ENCODE data around the gene DIPK2A. TPM values are rescaled to one million over a fixed set of nuclear protein-coding genes. Genes with fewer than 3 reads are reported as not detected.

The DIPK2A gene
- total RNA-seq: 10 to 100 TPM; 19.3 to 58.8 TPM

- H3K36me3 ChIP-seq: no peaks in the 10 kb centered on the region
- peak within 1 kb of the TSS; percentile 97 to 98 for H3K27ac ChIP-seq
- intact Hi-C loops (cut with DNase I): loop anchor here (10.0 kb wide), 1 partner anchor 803 kb away; no protein-coding TSS in a partner anchor
- no peaks in the 10 kb centered on the region for H3K27me3 ChIP-seq (replicated peaks; ENCODE audit: insufficient read depth)
- peak within 1 kb of the TSS; percentile 74 to 78 for H3K4me3 ChIP-seq
- peak; percentile 94 for DNase-seq (ENCODE audit: low spot score)
- no peak for TF ChIP-seq CTCF (IDR thresholded peaks at IDR 0.05)
- TF ChIP-seq POLR2A (IDR thresholded peaks at IDR 0.05): peak; percentile 94
- TF ChIP-seq POLR2AphosphoS5 (IDR thresholded peaks at IDR 0.05): peak; percentile 90
- no peaks in the 10 kb centered on the region for H3K9me3 ChIP-seq
- no peaks in the 10 kb centered on the region for H3K4me1 ChIP-seq (replicated peaks)
- WGBS: under 1% methylated on average over 71 of the region's 71 CpGs
Measured at GRCh38 chr3:143971359-143972154, at the start of gene DIPK2A. Gene DIPK2A (plus strand): TSS chr3:143971823. CDS start chr3:143972333, 510 bp downstream.

- intact Hi-C loops (cut with DNase I): no loop called here
- H3K9me3 ChIP-seq: no peaks in the 10 kb centered on the region
- no peaks in the 10 kb centered on the region for H3K4me1 ChIP-seq (replicated peaks)
- no peak overlapping the region for H3K4me3 ChIP-seq
- no peak for DNase-seq (ENCODE audit: low spot score)
- no peaks in the 10 kb centered on the region for H3K36me3 ChIP-seq
- no peak overlapping the region for H3K27ac ChIP-seq
- WGBS: 90% methylated on average over 9 of the region's 9 CpGs
- H3K27me3 ChIP-seq (replicated peaks; ENCODE audit: insufficient read depth): no peaks in the 10 kb centered on the region
- TF ChIP-seq POLR2AphosphoS5 (IDR thresholded peaks at IDR 0.05) (no peak), POLR2A (IDR thresholded peaks at IDR 0.05) (no peak), CTCF (IDR thresholded peaks at IDR 0.05) (no peak)
Measured at GRCh38 chr3:143924522-143925285, 46.9 kb upstream of the DIPK2A start.

GRCh38 chr3:143928056-143928455 is 43.6 kb upstream of the DIPK2A start:
- Histone ChIP-seq H3K27me3 (replicated peaks; ENCODE audit: insufficient read depth) (no peaks in the 10 kb centered on the region), H3K4me1 (replicated peaks) (no peaks in the 10 kb centered on the region), H3K4me3 (no peak overlapping the region), H3K9me3 (no peaks in the 10 kb centered on the region), H3K36me3 (no peaks in the 10 kb centered on the region), H3K27ac (no peak overlapping the region)
- TF ChIP-seq POLR2AphosphoS5 (IDR thresholded peaks at IDR 0.05) (no peak), CTCF (IDR thresholded peaks at IDR 0.05) (no peak), POLR2A (IDR thresholded peaks at IDR 0.05) (no peak)
- 91% methylated on average over 1 of the region's 1 CpG for WGBS
- DNase-seq (ENCODE audit: low spot score): no peak
- intact Hi-C loops (cut with DNase I): no loop called here

GRCh38 chr3:143928541-143929255 is 42.9 kb upstream of the DIPK2A start:
- intact Hi-C loops (cut with DNase I): no loop called here
- H3K27ac ChIP-seq: no peak overlapping the region
- H3K27me3 ChIP-seq (replicated peaks; ENCODE audit: insufficient read depth): no peaks in the 10 kb centered on the region
- TF ChIP-seq CTCF (IDR thresholded peaks at IDR 0.05): no peak
- no peak for TF ChIP-seq POLR2A (IDR thresholded peaks at IDR 0.05)
- no peak for TF ChIP-seq POLR2AphosphoS5 (IDR thresholded peaks at IDR 0.05)
- WGBS: 68% methylated on average over 3 of the region's 3 CpGs
- no peak overlapping the region for H3K4me3 ChIP-seq
- no peak for DNase-seq (ENCODE audit: low spot score)
- H3K4me1 ChIP-seq (replicated peaks): no peaks in the 10 kb centered on the region
- no peaks in the 10 kb centered on the region for H3K9me3 ChIP-seq
- H3K36me3 ChIP-seq: no peaks in the 10 kb centered on the region
